ENCODE measurements around the gene NRCAM.
"Not testable (repeated sequence)": the region's sequence is repeated elsewhere in the genome, so short reads cannot be mapped to it uniquely, and the experiment has no call there.

NRCAM gene

GRCh38 chr7:108301387-108301786, 154.8 kb downstream of the NRCAM start:
- no peak for DNase-seq

DNA sequence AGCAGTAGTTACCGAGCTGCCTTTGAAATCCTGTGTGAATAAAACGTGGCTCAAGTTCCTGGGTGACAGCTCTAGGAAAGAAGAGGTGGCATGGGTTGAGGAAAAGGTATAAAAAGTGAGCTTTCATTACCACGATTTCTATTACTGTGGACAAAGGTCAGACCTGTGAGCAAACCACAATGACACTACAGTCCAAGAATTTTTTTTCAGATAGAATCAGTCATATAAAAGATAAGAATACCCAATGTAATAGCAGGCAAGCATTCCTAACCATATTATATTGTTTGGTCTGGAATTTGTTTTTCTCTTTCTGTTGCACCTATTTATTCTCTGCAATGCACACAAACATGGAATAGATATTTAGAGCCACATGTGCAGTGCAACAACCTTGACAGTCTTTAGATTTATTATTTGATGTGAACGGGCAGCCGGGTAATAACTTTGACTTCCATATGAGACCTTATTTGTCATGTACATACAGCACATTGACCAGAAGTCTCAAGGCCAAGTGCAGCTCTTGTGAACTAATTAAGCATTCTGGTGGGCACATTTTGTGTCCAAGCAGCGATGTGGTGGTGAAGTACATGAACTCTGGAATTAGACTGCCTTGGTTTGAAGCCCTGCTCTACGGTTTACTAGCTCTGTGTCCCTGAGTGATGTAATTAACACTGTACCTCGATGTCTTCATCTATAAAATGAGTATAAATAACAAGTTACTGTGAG, 156.8 kb downstream of the NRCAM start:
- DNase-seq: no peak

DNA sequence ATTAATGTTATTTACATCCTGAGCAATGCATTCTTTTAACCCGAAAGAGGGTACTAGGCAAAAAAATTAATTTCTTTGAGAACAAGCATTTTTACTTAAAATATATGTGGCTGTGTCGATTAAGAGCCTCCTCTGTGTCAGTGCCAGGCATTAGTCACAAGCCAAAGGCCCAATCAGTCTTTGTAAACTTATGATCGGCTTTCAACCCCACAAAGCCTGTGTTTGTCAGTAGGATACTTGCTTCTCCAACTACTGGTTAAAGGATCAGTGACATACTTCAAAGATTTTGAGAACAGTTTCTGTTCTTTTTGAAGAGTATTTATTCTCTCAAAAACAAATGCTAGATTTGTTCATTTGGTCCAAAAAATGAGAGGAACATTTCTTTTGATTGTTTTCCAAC, 159.3 kb downstream of the NRCAM start:
- DNase-seq: no peak

GRCh38 chr7:108294595-108294994, 161.6 kb downstream of the NRCAM start:
- DNase-seq: peak in 1 of 2 donors; percentile 5

DNA sequence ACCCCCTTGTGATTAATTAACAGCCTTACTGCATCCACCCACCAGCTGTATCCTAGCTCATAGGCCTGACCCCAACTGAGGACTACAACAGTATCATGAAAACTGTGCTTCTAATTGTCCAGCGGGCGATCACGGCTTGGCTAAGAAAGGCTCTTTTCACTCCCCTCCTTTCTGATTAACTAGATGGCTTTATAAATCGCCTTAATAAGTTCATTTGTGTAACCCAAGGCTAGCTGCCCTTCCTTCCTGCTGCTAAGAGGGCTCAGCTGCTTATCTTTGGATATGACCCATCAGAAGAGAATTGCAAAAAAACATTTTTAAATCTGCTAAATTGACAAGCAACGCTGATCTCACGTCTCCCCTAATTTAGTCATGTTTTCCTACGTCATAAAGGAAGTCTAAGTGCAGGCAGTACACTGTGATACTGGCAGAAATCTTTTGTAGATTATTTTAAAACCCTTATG, 163.1 kb downstream of the NRCAM start:
- DNase-seq: no peak

GRCh38 chr7:108292541-108292940, 163.7 kb downstream of the NRCAM start:
- DNase-seq: no peak

- DNase-seq: no peak
Measured at GRCh38 chr7:108291791-108292440, 164.3 kb downstream of the NRCAM start.

- DNase-seq: no peak
Measured at GRCh38 chr7:108291152-108291508, 165.1 kb downstream of the NRCAM start.

- no peak for DNase-seq
Measured at GRCh38 chr7:108290459-108291151, 165.6 kb downstream of the NRCAM start.

DNA sequence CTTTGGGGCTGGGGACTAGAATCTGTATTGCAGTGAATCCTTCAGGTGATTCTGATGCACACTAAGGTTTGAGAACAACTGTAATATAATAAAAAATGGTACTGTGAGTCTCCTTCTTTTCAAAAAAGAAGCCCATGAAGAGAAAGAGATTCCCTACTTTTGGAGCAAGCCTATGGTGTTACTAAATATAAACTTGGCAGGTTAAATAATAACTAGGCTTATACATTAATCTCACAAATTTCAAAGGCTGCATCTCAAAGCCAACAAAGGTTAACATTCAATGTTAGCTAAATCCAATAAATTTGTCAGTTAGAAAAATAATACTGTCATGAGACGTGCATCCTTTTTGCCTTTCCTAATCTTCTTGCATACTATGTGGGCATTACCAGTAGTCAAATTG, 166.4 kb downstream of the NRCAM start:
- no peak for DNase-seq

DNA sequence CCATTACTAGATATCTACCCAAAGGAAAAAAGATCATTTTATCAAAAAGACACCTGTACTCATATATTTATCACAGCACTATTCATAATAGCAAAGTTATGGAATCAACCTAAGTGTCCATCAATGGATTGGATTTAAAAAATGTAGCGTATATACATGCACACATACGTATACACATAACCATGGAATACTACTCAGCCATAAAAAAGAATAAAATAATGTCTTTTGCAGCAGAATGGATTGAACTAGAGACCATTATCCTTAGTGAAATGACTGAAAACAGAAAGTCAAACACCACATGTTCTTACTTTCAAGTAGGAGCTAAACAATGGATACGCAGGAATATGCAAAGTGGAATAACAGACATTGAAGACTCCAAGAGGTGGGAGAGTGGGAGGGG, 168.4 kb downstream of the NRCAM start:
- DNase-seq: no peak

DNA sequence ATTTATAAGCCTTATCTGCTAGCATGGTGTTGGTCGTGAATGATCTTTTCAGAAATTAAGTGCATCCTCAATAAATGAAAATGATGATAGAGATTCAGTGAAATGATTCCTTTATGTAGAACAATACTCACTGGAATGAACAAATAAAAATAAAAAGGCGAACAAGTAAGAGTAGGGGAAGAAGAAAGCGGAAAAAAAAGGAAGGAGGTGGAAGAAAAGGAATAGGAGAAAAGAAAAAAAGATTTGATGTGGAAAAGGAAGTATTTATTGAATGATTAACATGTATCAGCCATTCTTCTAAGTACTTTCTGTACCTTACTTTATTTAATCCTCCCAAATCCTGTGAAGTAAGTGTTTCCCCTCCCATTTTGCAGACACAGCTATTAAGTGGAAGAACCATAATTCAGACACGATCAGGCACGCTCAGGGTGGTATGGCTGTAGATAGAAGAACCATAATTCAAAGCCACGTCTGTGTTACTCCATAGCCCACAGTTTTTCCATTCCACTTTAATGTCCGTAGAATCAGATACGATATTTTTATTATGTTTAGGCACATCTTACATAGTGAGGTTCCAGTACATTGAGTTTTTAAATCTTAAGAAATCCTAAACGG, 169.8 kb downstream of the NRCAM start:
- DNase-seq: no peak

DNA sequence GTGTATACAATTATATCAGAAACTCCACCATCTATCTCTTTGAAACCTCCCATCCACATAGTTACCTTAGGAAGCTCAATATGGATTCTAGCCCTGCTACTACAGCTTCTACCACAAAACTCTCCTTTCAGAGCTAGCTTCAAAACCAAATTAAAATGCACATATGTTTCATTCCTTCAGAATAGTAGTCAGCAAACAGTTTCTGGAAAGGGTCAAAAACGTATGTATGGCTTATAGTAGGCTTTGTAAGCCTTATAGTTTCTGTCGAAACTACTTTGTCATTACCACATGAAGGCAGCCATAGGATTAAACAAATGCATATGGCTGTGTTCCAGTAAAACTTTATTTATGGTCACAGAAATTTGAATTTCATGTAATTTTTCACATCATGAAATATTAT, 170.5 kb downstream of the NRCAM start:
- DNase-seq: no peak

DNA sequence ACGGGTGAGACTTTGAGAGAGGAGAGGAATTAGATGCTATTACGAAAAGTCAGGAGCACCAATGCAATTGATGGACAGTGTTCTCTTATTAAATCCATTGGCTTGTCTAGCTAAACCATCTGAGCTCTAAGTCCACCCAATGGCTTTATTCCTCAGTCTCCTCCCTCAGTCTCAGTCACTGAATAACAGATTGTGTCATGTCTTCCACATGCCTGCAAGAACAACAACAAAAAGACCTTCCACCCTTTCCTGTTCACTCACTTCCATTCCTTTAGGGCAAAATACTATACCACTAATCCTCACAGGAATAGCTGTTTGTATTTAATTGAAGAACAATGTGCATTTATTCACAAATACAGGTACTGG, 171.2 kb downstream of the NRCAM start:
- no peak for DNase-seq

- DNase-seq: no peak
Measured at GRCh38 chr7:108284349-108285002, 171.8 kb downstream of the NRCAM start.

DNA sequence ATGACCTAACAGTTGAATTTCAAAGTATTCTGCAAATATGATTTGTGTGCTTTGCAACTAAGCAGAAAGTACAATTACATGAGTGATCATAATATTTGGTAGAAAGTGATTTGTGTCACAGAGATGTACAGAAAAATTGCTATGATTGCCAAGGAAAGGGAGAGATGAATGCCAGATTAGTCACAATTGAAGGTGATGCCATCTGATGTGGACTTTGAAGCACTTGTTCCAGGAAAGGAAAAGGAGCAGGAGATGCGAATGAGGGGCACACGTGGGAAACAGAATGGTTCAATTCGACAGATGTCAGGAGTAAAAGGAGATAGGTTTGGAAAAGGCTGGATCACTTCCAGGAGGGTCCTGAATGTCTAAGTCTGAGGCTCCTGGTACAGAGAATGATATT, 173.0 kb downstream of the NRCAM start:
- DNase-seq: no peak

- no peak for DNase-seq
Measured at GRCh38 chr7:108282427-108282996, 173.7 kb downstream of the NRCAM start.

DNA sequence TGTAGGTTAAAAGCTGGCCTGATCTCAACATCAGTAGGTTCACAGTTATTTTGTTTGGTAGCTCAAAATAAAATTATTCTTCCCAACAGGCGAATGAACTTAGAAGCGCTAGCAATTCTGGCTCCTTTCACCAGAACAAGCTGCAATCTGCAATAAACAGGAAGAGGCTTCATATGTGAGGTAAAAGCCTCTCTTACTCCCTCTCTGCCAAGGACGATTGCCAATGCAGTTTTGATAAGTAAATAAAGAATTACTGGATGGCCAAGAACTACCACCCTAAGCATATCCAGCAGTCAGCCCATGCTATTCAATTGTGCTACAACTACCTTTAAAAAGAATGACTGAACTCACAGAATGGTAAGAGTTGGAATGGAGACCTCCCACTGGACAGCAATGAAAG, 176.1 kb downstream of the NRCAM start:
- no peak for DNase-seq

- DNase-seq: no peak
Measured at GRCh38 chr7:108278776-108279175, 177.5 kb downstream of the NRCAM start.

DNA sequence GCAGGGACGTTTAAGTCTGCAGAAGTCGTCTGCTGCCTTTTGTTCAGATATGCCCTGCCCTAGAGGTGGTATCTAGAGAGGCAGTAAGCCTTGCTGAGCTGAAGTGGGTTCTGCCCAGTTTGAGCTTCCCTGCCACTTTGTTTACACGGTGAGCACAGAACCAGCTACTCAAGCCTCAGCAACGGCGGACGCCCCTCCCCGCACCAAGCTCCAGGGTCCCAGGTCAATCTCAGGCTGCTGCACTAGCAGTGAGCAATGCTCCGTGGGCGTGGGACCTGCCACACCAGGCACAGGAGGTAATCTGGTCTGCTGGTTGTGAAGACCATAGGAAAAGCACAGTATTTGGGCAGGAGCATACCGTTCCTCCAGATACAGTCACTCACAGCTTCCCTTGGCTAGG, 178.0 kb downstream of the NRCAM start:
- DNase-seq: no peak

DNA sequence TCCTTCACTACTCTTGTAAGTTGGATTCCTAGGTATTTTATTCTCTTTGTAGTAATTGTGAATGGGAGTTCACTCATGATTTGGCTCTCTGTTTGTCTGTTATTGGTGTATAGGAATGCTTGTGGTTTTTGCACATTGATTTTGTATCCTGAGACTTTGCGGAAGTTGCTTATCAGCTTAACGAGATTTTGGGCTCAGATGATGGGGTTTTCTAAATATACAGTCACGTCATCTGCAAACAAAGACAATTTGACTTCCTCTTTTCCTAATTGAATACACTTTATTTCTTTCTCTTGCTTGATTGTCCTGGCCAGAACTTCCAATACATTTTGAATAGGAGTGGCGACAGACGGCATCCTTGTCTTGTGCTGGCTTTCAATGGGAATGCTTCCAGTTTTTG, 181.8 kb downstream of the NRCAM start:
- DNase-seq: not testable (repeated sequence)

- not testable (repeated sequence) for DNase-seq
Measured at GRCh38 chr7:108272891-108273290, 183.3 kb downstream of the NRCAM start.
